HEK293 (cell line): ENCODE results near the gene PEX14.

Experiments used
- CTCF ChIA-PET: fragments of 350-600 bp; formaldehyde crosslinking; extraction: SDS; loops from one replicate; lab custom pipeline; 2021; ENCODE audit warnings: antibody characterized with exemption; lab: Yijun Ruan, JAX
- POLR2A ChIA-PET: fragments of 300-600 bp; formaldehyde crosslinking; extraction: SDS; loops from one replicate; lab custom pipeline; 2020; ENCODE audit warnings: antibody characterized with exemption, inconsistent platforms; lab: Yijun Ruan, JAX
- H3K27ac ChIP-seq: fragments of 200-500 bp; sonication (Bioruptor generic); 2 replicates; pipeline ENCODE4 v1.5.1; 2014; ENCODE audit warnings: low read depth, low read length, control low read depth, inconsistent platforms; ENCODE audit errors: extremely low read depth
- H3K36me3 ChIP-seq, 2 experiments: fragments of 200-500 bp in 1 of 2; sonication (Bioruptor generic) in 1 of 2; 1 replicate in 1 of 2; 2 replicates in 1 of 2; pipeline ENCODE4 v1.5.1; 2014 to 2017; ENCODE audit warnings: inconsistent platforms in 2 of 2, low read length in 2 of 2; ENCODE audit not compliant: control insufficient read depth in 2 of 2, insufficient read depth in 1 of 2
- H3K4me1 ChIP-seq: fragments of 200-500 bp; sonication (Bioruptor generic); 2 replicates; pipeline ENCODE4 v1.5.1; 2014; ENCODE audit warnings: mild to moderate bottlenecking, low read length, inconsistent platforms; ENCODE audit not compliant: control insufficient read depth, insufficient read depth
- H3K4me3 ChIP-seq: 2 replicates; pipeline ENCODE4 v1.5.1; 2011; ENCODE audit warnings: low read depth, mild to moderate bottlenecking, control low read depth, low read length, moderate library complexity
- H3K9me3 ChIP-seq: fragments of 200-500 bp; sonication (Bioruptor generic); 2 replicates; pipeline ENCODE4 v1.5.1; 2014; ENCODE audit warnings: low read depth, low read length, inconsistent platforms; ENCODE audit not compliant: control insufficient read depth, insufficient read depth
- EGR2 ChIP-seq: fragments of 450-650 bp; formaldehyde crosslinking; IDR thresholded peaks from 2 replicates; pipeline ENCODE4 v1.5.1; 2016; ENCODE audit warnings: low read depth, missing biosample characterization, missing genetic modification characterization
- HOXD13 ChIP-seq: sonication (generic); formaldehyde crosslinking; IDR thresholded peaks from 2 replicates; pipeline ENCODE4 v1.8.0; 2022; ENCODE audit warnings: missing genetic modification reagents, borderline replicate concordance
- MYNN ChIP-seq: fragments of 450-650 bp; formaldehyde crosslinking; IDR thresholded peaks from 2 replicates; pipeline ENCODE4 v1.5.1; 2016; ENCODE audit warnings: missing biosample characterization, missing genetic modification characterization, borderline replicate concordance
- OVOL3 ChIP-seq: fragments of 450-650 bp; formaldehyde crosslinking; IDR thresholded peaks from 2 replicates; pipeline ENCODE4 v1.5.1; 2016; ENCODE audit warnings: missing biosample characterization, missing genetic modification characterization
- ZFHX2 ChIP-seq: fragments of 450-650 bp; formaldehyde crosslinking; conservative IDR thresholded peaks from 2 replicates; pipeline ENCODE4 v1.5.1; 2016; ENCODE audit warnings: missing biosample characterization, missing genetic modification characterization
- ZFP37 ChIP-seq: fragments of 450-650 bp; formaldehyde crosslinking; IDR thresholded peaks from 2 replicates; pipeline ENCODE4 v1.5.1; 2016; ENCODE audit warnings: missing biosample characterization, missing genetic modification characterization
- ZNF157 ChIP-seq: fragments of 450-650 bp; formaldehyde crosslinking; IDR thresholded peaks from 2 replicates; pipeline ENCODE4 v1.5.1; 2016; ENCODE audit warnings: missing biosample characterization, missing genetic modification characterization
- ZNF16 ChIP-seq: fragments of 450-650 bp; formaldehyde crosslinking; IDR thresholded peaks from 2 replicates; pipeline ENCODE4 v1.5.1; 2016; ENCODE audit warnings: low read depth, missing biosample characterization, missing genetic modification characterization
- ZNF202 ChIP-seq: fragments of 450-650 bp; formaldehyde crosslinking; IDR thresholded peaks from 2 replicates; pipeline ENCODE4 v1.5.1; 2016; ENCODE audit warnings: missing biosample characterization, missing genetic modification characterization, borderline replicate concordance
- ZNF23 ChIP-seq: fragments of 450-650 bp; formaldehyde crosslinking; IDR thresholded peaks from 2 replicates; pipeline ENCODE4 v1.5.1; 2016; ENCODE audit warnings: missing biosample characterization, missing genetic modification characterization, borderline replicate concordance
- ZNF248 ChIP-seq: fragments of 450-650 bp; formaldehyde crosslinking; IDR thresholded peaks from 2 replicates; pipeline ENCODE4 v1.5.1; 2017; ENCODE audit warnings: missing biosample characterization, missing genetic modification characterization
- ZNF302 ChIP-seq: fragments of 450-650 bp; formaldehyde crosslinking; IDR thresholded peaks from 2 replicates; pipeline ENCODE4 v1.5.1; 2016; ENCODE audit warnings: missing biosample characterization, missing genetic modification characterization, low read depth
- ZNF366 ChIP-seq: fragments of 450-650 bp; formaldehyde crosslinking; conservative IDR thresholded peaks from 2 replicates; pipeline ENCODE4 v1.5.1; 2016; ENCODE audit warnings: missing biosample characterization, missing genetic modification characterization
- ZNF426 ChIP-seq: fragments of 450-650 bp; formaldehyde crosslinking; IDR thresholded peaks from 2 replicates; pipeline ENCODE4 v1.5.1; 2017; ENCODE audit warnings: missing biosample characterization, missing genetic modification characterization, mild to moderate bottlenecking, inconsistent platforms, moderate library complexity
- ZNF558 ChIP-seq: fragments of 450-650 bp; formaldehyde crosslinking; IDR thresholded peaks from 2 replicates; pipeline ENCODE4 v1.5.1; 2016; ENCODE audit warnings: missing biosample characterization, missing genetic modification characterization
- ZNF560 ChIP-seq: fragments of 450-650 bp; formaldehyde crosslinking; IDR thresholded peaks from 2 replicates; pipeline ENCODE4 v1.5.1; 2017; ENCODE audit warnings: missing biosample characterization, missing genetic modification characterization, borderline replicate concordance
- ZNF621 ChIP-seq: fragments of 450-650 bp; formaldehyde crosslinking; IDR thresholded peaks from 2 replicates; pipeline ENCODE4 v1.5.1; 2017; ENCODE audit warnings: missing biosample characterization, missing genetic modification characterization
- ZNF792 ChIP-seq: fragments of 450-650 bp; formaldehyde crosslinking; IDR thresholded peaks from 2 replicates; pipeline ENCODE4 v1.5.1; 2016; ENCODE audit warnings: missing biosample characterization, missing genetic modification characterization
- ZSCAN5A ChIP-seq: fragments of 450-650 bp; formaldehyde crosslinking; IDR thresholded peaks from 2 replicates; pipeline ENCODE4 v1.5.1; 2016; ENCODE audit warnings: missing biosample characterization, missing genetic modification characterization
- TF ChIP-seq, protein P1 (sequence below): fragments of 450-650 bp; formaldehyde crosslinking; IDR thresholded peaks from 2 replicates; pipeline ENCODE4 v1.5.1; 2017; ENCODE audit warnings: missing biosample characterization, mild to moderate bottlenecking, missing genetic modification characterization, moderate library complexity
- TF ChIP-seq, protein P2 (sequence below): fragments of 450-650 bp; formaldehyde crosslinking; IDR thresholded peaks from 2 replicates; pipeline ENCODE4 v1.5.1; 2017; ENCODE audit warnings: missing biosample characterization, missing genetic modification characterization
- TF ChIP-seq, protein P3 (sequence below): fragments of 450-650 bp; formaldehyde crosslinking; IDR thresholded peaks from 2 replicates; pipeline ENCODE4 v1.5.1; 2016; ENCODE audit warnings: missing biosample characterization, missing genetic modification characterization

The PEX14 gene

GRCh38 chr1:10624256-10625050 lies 149.7 kb downstream of the PEX14 start (continued):
- TF ChIP-seq ZFP37 (no peak), EGR2 (tag by site-specific recombination) (no peak), HOXD13 (CRISPR knock-in tag) (no peak), ZNF248 (tag by site-specific recombination) (no peak), ZNF621 (no peak), ZNF157 (tag by site-specific recombination) (no peak), ZFHX2 (tag by site-specific recombination) (no peak), ZSCAN5A (tag by site-specific recombination) (no peak)
- TF ChIP-seq, protein P1, sequence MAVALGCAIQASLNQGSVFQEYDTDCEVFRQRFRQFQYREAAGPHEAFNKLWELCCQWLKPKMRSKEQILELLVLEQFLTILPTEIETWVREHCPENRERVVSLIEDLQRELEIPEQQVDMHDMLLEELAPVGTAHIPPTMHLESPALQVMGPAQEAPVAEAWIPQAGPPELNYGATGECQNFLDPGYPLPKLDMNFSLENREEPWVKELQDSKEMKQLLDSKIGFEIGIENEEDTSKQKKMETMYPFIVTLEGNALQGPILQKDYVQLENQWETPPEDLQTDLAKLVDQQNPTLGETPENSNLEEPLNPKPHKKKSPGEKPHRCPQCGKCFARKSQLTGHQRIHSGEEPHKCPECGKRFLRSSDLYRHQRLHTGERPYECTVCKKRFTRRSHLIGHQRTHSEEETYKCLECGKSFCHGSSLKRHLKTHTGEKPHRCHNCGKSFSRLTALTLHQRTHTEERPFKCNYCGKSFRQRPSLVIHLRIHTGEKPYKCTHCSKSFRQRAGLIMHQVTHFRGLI (tag by site-specific recombination) = no peak

DNA sequence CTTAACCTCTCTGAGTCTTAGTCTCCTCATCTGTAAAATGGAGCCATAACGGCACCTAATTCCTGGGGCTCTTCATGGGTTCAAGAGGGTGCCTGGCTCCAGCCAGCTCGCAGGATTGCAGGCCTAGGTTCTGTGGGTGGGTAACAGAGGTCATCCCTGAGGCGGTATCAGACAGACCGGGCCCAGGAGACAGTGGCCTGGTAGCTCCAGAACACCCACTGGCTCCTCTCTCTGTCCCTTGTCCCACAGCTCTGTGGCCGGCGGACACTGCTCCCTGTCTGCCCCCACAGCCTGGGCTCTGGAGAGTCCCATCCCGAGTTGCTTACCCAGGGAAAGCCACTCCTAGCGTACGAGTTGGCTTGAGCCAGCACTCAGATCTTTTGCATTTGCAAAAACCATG lies 150.3 kb downstream of the PEX14 start:
- Histone ChIP-seq H3K27ac (no peak overlapping the region), H3K4me1 (no peaks in the 10 kb centered on the region)
- CTCF ChIA-PET = interaction anchor here (0.6 to 1.0 kb wide), 2 partner anchors 19 to 37 kb away, joined by 3 to 5 read pairs; no protein-coding TSS in a partner anchor
- TF ChIP-seq, protein P2, sequence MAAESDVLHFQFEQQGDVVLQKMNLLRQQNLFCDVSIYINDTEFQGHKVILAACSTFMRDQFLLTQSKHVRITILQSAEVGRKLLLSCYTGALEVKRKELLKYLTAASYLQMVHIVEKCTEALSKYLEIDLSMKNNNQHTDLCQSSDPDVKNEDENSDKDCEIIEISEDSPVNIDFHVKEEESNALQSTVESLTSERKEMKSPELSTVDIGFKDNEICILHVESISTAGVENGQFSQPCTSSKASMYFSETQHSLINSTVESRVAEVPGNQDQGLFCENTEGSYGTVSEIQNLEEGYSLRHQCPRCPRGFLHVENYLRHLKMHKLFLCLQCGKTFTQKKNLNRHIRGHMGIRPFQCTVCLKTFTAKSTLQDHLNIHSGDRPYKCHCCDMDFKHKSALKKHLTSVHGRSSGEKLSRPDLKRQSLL (tag by site-specific recombination) = no peak
- no peak for TF ChIP-seq ZNF426
- TF ChIP-seq ZNF302 (tag by site-specific recombination) = no peak
- TF ChIP-seq ZNF560 (tag by site-specific recombination) = no peak
- TF ChIP-seq, protein P3, sequence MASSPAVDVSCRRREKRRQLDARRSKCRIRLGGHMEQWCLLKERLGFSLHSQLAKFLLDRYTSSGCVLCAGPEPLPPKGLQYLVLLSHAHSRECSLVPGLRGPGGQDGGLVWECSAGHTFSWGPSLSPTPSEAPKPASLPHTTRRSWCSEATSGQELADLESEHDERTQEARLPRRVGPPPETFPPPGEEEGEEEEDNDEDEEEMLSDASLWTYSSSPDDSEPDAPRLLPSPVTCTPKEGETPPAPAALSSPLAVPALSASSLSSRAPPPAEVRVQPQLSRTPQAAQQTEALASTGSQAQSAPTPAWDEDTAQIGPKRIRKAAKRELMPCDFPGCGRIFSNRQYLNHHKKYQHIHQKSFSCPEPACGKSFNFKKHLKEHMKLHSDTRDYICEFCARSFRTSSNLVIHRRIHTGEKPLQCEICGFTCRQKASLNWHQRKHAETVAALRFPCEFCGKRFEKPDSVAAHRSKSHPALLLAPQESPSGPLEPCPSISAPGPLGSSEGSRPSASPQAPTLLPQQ = no peak
- TF ChIP-seq ZNF792 (tag by site-specific recombination) = no peak
- TF ChIP-seq ZNF16 (tag by site-specific recombination) = no peak
- TF ChIP-seq ZNF558 (tag by site-specific recombination) = no peak
- TF ChIP-seq OVOL3 = no peak
- no peak for TF ChIP-seq ZNF366 (tag by site-specific recombination)
- no peak for TF ChIP-seq MYNN (tag by site-specific recombination)
- TF ChIP-seq ZNF202 (tag by site-specific recombination) = no peak
- no peak for TF ChIP-seq ZNF23
- TF ChIP-seq, all 188 proteins: peak for 0
- H3K36me3 ChIP-seq = peaks cover 0 to 33% of the 10 kb centered on the region in 2 experiments; a peak in 1 of 3 replicates
- POLR2A ChIA-PET = interaction anchor here (0.5 kb wide), 1 partner anchor 88 kb away, joined by 6 read pairs; no protein-coding TSS in a partner anchor
- no peak overlapping the region for H3K4me3 ChIP-seq
- no peaks in the 10 kb centered on the region for H3K9me3 ChIP-seq
